Small intestine (tissue), 7 donors: ENCODE measurements around the gene LONRF2. TPM values are rescaled to one million over a fixed set of nuclear protein-coding genes. Genes with fewer than 3 reads are reported as not detected.
A peak's percentile ranks its signal among the peaks of the same experiment; 100 is the strongest.

Experiments
- DNase-seq, 2 donors: peaks; one replicate each; pipeline versions ENCODE4 v3.0.0 to v3.0.0-alpha.2; 2013
- FAIRE-seq: peaks from 2 replicates; lab custom pipeline; 2012; peaks lifted over from hg19 to GRCh38; lab: Jason Lieb, UNC
- H3K27ac ChIP-seq, 3 donors: one replicate each; pipeline ENCODE4 v1.5.1; 2013; ENCODE audit warnings: low read length in 2 of 3, mild to moderate bottlenecking in 2 of 3, control low read depth in 1 of 3, inconsistent platforms in 1 of 3, low read depth in 1 of 3, moderate library complexity in 1 of 3
- H3K27me3 ChIP-seq, 3 donors: one replicate each; pipeline ENCODE4 v1.6.1; 2013; ENCODE audit warnings: low read length in 3 of 3, inconsistent platforms in 1 of 3; ENCODE audit not compliant: control insufficient read depth in 3 of 3, insufficient read depth in 3 of 3
- H3K36me3 ChIP-seq, 3 donors: one replicate each; pipeline ENCODE4 v1.6.1; 2013; ENCODE audit warnings: low read length in 3 of 3, inconsistent platforms in 1 of 3, low read depth in 1 of 3, mild to moderate bottlenecking in 1 of 3, moderate library complexity in 1 of 3; ENCODE audit not compliant: control insufficient read depth in 3 of 3, insufficient read depth in 2 of 3
- H3K4me1 ChIP-seq, 3 donors: one replicate each; pipeline ENCODE4 v1.6.1; 2013; ENCODE audit warnings: low read length in 2 of 3, inconsistent platforms in 1 of 3, low read depth in 1 of 3, mild to moderate bottlenecking in 1 of 3, moderate library complexity in 1 of 3; ENCODE audit not compliant: control insufficient read depth in 3 of 3, insufficient read depth in 2 of 3
- H3K4me3 ChIP-seq, 3 donors: one replicate each; pipeline ENCODE4 v1.5.1; 2013; ENCODE audit warnings: low read length in 3 of 3, control low read depth in 1 of 3, inconsistent platforms in 1 of 3, low read depth in 1 of 3, mild to moderate bottlenecking in 1 of 3, moderate library complexity in 1 of 3
- H3K9me3 ChIP-seq, 2 donors: one replicate each; pipeline ENCODE4 v1.6.1; 2013; ENCODE audit warnings: low read depth in 1 of 2, low read length in 1 of 2; ENCODE audit not compliant: control insufficient read depth in 2 of 2, insufficient read depth in 1 of 2
- WGBS, 3 donors: extraction: QIAGEN DNeasy Blood & Tissue Kit; methylation state at CpG; one replicate each; pipeline ENCODE4 v1.1.7; 2013; 5-methylcytosine and 5-hydroxymethylcytosine counted together
- polyA plus RNA-seq, 4 donors: library from polyadenylated mRNA; stranded (reverse) in 3 of 4; unstranded in 1 of 4; fragments of 200-250 nt in 3 of 4; fragments of 120-200 nt in 1 of 4; gene quantifications; one replicate each; pipeline versions ENCODE4 v1.2.1 to v1.2.3, GENCODE V29; 2013
- donor health status: healthy with polysubstance abuse.
- donor health status: control.
- donor health status: control.
- donor health status: Bipolar disorder and iron deficiency.
- donor health status: healthy.

The LONRF2 gene
- polyA plus RNA-seq, 4 donors: under 0.01 to 1.5 (median 0.43) TPM; not detected in 1

DNA sequence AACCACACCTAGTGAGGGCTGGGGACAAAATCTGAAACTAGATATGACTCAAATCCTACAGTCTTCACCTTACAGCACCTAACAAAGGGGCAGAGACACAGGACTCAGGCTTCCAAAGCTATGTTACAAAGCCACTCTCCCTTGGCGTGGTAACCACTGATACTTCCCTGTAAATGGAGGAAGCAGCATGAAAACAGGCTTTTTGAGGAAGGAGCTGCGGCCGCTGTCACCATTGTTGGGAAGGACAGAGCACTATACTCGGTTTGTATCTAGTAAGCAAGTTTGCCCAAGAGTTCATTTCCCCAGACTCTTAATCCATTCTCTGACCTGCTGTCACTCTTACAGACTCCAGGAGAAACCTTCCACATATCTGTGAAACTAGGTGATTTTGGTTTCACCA, 60.3 kb downstream of the LONRF2 start:
- FAIRE-seq (no peak), DNase-seq (no peak)

DNA sequence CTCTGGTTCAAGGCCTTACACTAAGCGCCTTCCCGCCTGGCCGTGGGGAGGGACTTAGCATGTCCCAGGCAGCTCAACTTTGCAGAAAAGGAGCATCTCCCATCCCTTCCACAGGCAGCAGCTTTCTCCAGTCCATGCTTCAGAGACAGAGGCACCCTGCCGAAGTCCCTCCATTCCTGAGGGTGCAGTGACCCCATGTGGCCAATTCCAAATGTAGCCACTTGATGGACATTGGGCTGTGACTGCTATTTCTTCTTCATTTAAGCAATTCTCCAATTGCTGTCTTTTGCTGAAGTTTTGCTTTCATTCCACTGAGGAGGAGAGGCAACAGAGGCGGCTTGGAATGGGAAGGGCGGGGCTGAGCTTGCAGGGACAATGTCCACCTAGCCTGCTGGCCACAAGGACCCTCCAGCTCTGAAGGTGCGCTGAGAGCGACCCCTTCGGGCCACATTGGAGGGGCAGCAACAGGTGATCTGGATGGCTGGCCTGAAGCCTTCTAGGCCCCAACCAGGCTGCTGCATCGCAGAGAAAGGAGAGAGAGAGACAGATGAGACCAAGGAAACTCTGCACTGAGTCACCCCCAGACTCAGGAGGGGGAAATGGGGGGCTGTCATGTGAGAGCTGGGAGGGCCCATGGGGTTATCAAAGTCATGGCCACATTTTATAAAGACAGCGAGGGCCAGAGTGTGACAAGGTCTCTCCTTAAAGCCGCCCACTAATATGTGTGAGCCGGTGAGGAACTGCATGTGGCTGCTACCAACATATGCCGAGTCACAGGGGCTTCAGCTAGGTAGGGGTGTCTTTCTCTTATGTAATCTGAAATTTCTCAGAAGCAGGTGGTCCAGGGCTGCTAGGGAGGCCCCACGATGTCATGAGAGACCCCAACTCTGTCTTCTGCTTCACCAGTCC, 61.3 kb downstream of the LONRF2 start:
- WGBS, 3 donors: 74 to 76% (median 76%) methylated on average over 15 of the region's 15 CpGs
- H3K27ac ChIP-seq: no peak overlapping the region
- no peak overlapping the region for H3K4me3 ChIP-seq
- H3K9me3 ChIP-seq: no peaks in the 10 kb centered on the region
- no peaks in the 10 kb centered on the region for H3K4me1 ChIP-seq
- H3K27me3 ChIP-seq: no peaks in the 10 kb centered on the region
- peak; percentile 31 to 50 for DNase-seq
- no peaks in the 10 kb centered on the region for H3K36me3 ChIP-seq
- FAIRE-seq: no peak

More for the DNA sequence above, 60.3 kb downstream of the LONRF2 start:
- H3K27ac ChIP-seq: no peak overlapping the region
- H3K27me3 ChIP-seq: no peaks in the 10 kb centered on the region
- no peak overlapping the region for H3K4me3 ChIP-seq
- no peaks in the 10 kb centered on the region for H3K36me3 ChIP-seq
- WGBS, 3 donors: 79 to 81% (median 80%) methylated on average over 4 of the region's 4 CpGs
- no peaks in the 10 kb centered on the region for H3K9me3 ChIP-seq
- H3K4me1 ChIP-seq: no peaks in the 10 kb centered on the region

- no peaks in the 10 kb centered on the region for H3K4me1 ChIP-seq
- FAIRE-seq: no peak
- WGBS, 3 donors: 83 to 90% (median 86%) methylated on average over 8 of the region's 8 CpGs
- no peaks in the 10 kb centered on the region for H3K27me3 ChIP-seq
- no peak overlapping the region for H3K4me3 ChIP-seq
- no peak for DNase-seq
- H3K27ac ChIP-seq: no peak overlapping the region
- no peaks in the 10 kb centered on the region for H3K36me3 ChIP-seq
- H3K9me3 ChIP-seq: no peaks in the 10 kb centered on the region
Observed at GRCh38 chr2:100259106-100259505, 63.2 kb downstream of the LONRF2 start.

DNA sequence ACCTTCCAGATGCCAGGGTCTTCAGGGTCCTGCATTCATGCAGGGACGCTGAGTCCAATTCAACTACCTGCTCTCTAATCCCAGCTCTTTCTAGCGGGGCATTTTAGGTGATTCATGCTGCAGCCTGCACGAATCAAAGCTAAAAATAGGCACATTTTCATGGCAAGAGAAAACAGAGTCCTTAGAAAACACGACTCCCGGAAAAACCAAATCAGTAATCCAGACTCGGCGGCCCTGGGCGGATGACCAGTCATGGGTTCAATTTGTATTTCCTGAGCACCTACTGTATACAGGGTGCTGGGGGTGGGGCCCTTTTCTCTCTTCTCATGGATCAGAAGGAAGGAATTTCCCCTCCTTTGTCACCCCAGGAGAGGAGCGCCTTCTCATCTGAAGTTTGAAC, 64.4 kb downstream of the LONRF2 start:
- Histone ChIP-seq H3K27ac (no peak overlapping the region), H3K36me3 (no peaks in the 10 kb centered on the region), H3K9me3 (no peaks in the 10 kb centered on the region), H3K27me3 (no peaks in the 10 kb centered on the region), H3K4me3 (no peak overlapping the region), H3K4me1 (no peaks in the 10 kb centered on the region)
- WGBS, 3 donors: 78 to 86% (median 80%) methylated on average over 9 of the region's 9 CpGs
- no peak for DNase-seq
- no peak for FAIRE-seq

DNA sequence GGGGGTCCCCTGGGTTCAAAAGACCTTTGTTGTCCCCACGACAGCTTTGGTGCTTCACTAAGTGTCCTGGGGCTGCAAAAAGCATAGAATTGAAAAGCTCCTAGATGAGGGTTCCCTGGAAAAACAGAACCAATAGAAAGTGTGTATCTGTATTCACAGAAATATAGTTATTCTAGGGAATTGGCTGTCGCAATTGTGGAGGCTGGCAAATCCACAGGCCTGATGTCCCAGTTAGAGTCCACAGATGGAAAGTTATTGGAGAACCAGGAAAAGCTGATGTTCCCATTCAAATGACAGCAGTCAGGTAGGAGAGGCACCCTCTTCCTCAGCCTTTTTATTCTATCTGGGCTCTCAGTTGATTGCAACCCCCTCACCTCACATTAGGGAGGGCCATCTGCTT, 65.5 kb downstream of the LONRF2 start:
- Histone ChIP-seq H3K4me3 (no peak overlapping the region), H3K27me3 (no peaks in the 10 kb centered on the region), H3K9me3 (no peaks in the 10 kb centered on the region), H3K4me1 (no peaks in the 10 kb centered on the region), H3K36me3 (no peaks in the 10 kb centered on the region), H3K27ac (no peak overlapping the region)
- 87 to 90% (median 89%) methylated on average over 2 of the region's 2 CpGs for WGBS, 3 donors
- FAIRE-seq (no peak), DNase-seq (no peak)

- FAIRE-seq: no peak
- no peak overlapping the region for H3K4me3 ChIP-seq
- no peak for DNase-seq
- no peak overlapping the region for H3K27ac ChIP-seq
- no peaks in the 10 kb centered on the region for H3K36me3 ChIP-seq
- no peaks in the 10 kb centered on the region for H3K4me1 ChIP-seq
- 85 to 87% (median 86%) methylated on average over 10 to 11 of the region's 11 CpGs for WGBS, 3 donors
- no peaks in the 10 kb centered on the region for H3K9me3 ChIP-seq
- H3K27me3 ChIP-seq: no peaks in the 10 kb centered on the region
Observed at GRCh38 chr2:100256416-100256815, 65.9 kb downstream of the LONRF2 start.

DNA sequence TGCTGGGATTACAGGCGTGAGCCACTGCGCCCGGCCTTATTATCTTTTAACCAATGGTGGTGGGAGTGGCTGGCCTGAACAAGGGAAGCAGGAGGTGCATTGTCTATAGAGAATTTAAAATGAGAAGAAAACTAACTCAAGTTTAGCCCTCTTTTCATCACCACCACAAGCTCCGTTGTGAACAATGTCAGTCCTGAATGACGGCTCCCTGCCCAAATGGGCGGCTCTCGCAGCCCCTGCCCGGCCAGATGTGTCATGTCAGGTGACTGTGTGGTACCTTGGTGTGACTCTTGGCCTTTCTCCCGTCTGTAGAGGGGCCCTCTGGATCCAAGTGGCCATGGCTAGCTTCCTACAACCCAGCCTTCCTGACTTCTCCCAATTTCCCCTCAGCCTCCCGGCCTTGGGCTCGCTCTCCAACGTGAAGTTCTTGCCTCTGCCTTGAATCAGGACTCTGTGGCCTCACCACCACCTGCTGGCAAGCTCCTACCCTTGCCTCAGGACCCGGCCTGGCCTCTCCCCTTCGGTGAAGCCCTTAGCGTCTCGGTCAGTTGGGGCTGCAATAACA, 67.6 kb downstream of the LONRF2 start:
- Histone ChIP-seq H3K36me3 (no peaks in the 10 kb centered on the region), H3K9me3 (no peaks in the 10 kb centered on the region), H3K4me3 (no peak overlapping the region), H3K27me3 (no peaks in the 10 kb centered on the region), H3K4me1 (no peaks in the 10 kb centered on the region), H3K27ac (no peak overlapping the region)
- DNase-seq (no peak), FAIRE-seq (no peak)
- 84 to 86% (median 85%) methylated on average over 16 of the region's 16 CpGs for WGBS, 3 donors

- Histone ChIP-seq H3K36me3 (no peaks in the 10 kb centered on the region), H3K27me3 (no peaks in the 10 kb centered on the region), H3K4me1 (no peaks in the 10 kb centered on the region), H3K9me3 (no peaks in the 10 kb centered on the region), H3K27ac (no peak overlapping the region), H3K4me3 (no peak overlapping the region)
- WGBS, 3 donors: 90 to 95% (median 92%) methylated on average over 5 of the region's 5 CpGs
- FAIRE-seq: no peak
- no peak for DNase-seq
Observed at GRCh38 chr2:100253786-100254185, 68.5 kb downstream of the LONRF2 start.
